H1 (cell line): Measurements from ENCODE around the gene DISP3. TPM values are rescaled to one million over a fixed set of nuclear protein-coding genes. Genes with fewer than 3 reads are reported as not detected.

Experiments
- CTCF ChIA-PET: fragments of 300-600 bp; sonication (Branson Sonifier 250); formaldehyde crosslinking; loops from one replicate; lab custom pipeline; 2021; ENCODE audit not compliant: partially characterized antibody; lab: Charles Lee
- POLR2A ChIA-PET: fragments of 300-600 bp; sonication (Branson Sonifier 250); formaldehyde crosslinking; loops from one replicate; lab custom pipeline; 2021; ENCODE audit warnings: inconsistent platforms; ENCODE audit not compliant: partially characterized antibody; lab: Charles Lee
- DNase-seq, 2 experiments: peaks; one replicate each; pipeline versions ENCODE4 v3.0.0 to v3.0.0-alpha.2; 2010 to 2022; ENCODE audit warnings: low spot score in 2 of 2, low read depth in 1 of 2, mixed read lengths in 1 of 2
- FAIRE-seq: peaks from 2 replicates; lab custom pipeline; 2011; peaks lifted over from hg19 to GRCh38; lab: Jason Lieb, UNC
- H2AFZ ChIP-seq: 2 replicates; pipeline ENCODE4 v1.8.1; 2012; ENCODE audit warnings: low read length, inconsistent platforms
- H2AK5ac ChIP-seq: 2 replicates; pipeline ENCODE4 v1.6.1; 2013; ENCODE audit warnings: low read depth, low read length
- H2BK120ac ChIP-seq: replicated peaks from 2 replicates; pipeline ENCODE3; 2013; ENCODE audit warnings: low read depth, low read length, inconsistent platforms
- H2BK12ac ChIP-seq: 2 replicates; pipeline ENCODE4 v1.6.1; 2013; ENCODE audit warnings: low read depth, low read length
- H2BK15ac ChIP-seq: 2 replicates; pipeline ENCODE4 v1.6.1; 2013; ENCODE audit warnings: low read length
- H2BK20ac ChIP-seq: 2 replicates; pipeline ENCODE4 v1.6.1; 2013; ENCODE audit warnings: low read length
- H2BK5ac ChIP-seq: 2 replicates; pipeline ENCODE4 v1.6.1; 2013; ENCODE audit warnings: low read depth, low read length
- H3K14ac ChIP-seq: 2 replicates; pipeline ENCODE4 v1.6.1; 2013; ENCODE audit warnings: inconsistent platforms; ENCODE audit not compliant: insufficient read length
- H3K18ac ChIP-seq: 2 replicates; pipeline ENCODE4 v1.6.1; 2013; ENCODE audit warnings: low read length; ENCODE audit errors: extremely low read depth
- H3K23ac ChIP-seq: 2 replicates; pipeline ENCODE4 v1.6.1; 2013; ENCODE audit warnings: inconsistent platforms; ENCODE audit not compliant: insufficient read length
- H3K23me2 ChIP-seq: 2 replicates; pipeline ENCODE4 v1.6.1; 2013; ENCODE audit warnings: low read depth, low read length
- H3K27ac ChIP-seq: 2 replicates; pipeline ENCODE4 v1.6.1; 2011; ENCODE audit warnings: low read depth, low read length, inconsistent platforms
- H3K27me3 ChIP-seq, 4 experiments: replicated peaks in 1 of 4; 1 replicate in 1 of 4; 2 replicates in 3 of 4; pipeline versions ENCODE4 v1.6.1 to v1.8.1; 2011 to 2013; ENCODE audit warnings: low read length in 3 of 4, mild to moderate bottlenecking in 3 of 4, inconsistent platforms in 2 of 4, mixed read lengths in 2 of 4, moderate library complexity in 1 of 4; ENCODE audit not compliant: control insufficient read depth in 3 of 4, insufficient read depth in 3 of 4; ENCODE audit errors: extremely low read depth in 1 of 4
- H3K36me3 ChIP-seq, 4 experiments: 2 replicates each; pipeline versions ENCODE4 v1.6.1 to v1.8.1; 2011 to 2013; ENCODE audit warnings: mild to moderate bottlenecking in 4 of 4, low read length in 3 of 4, moderate library complexity in 2 of 4, control low read depth in 1 of 4, inconsistent platforms in 1 of 4; ENCODE audit not compliant: insufficient read depth in 4 of 4, control insufficient read depth in 2 of 4
- H3K4ac ChIP-seq: replicated peaks from 2 replicates; pipeline ENCODE3; 2013; ENCODE audit warnings: low read length, low read depth, mixed read lengths, inconsistent platforms; ENCODE audit not compliant: insufficient read length
- H3K4me1 ChIP-seq, 4 experiments: replicated peaks in 1 of 4; 1 replicate in 1 of 4; 2 replicates in 3 of 4; pipeline versions ENCODE4 v1.6.1 to v1.8.1; 2011 to 2013; ENCODE audit warnings: low read length in 3 of 4, inconsistent platforms in 2 of 4, mixed read lengths in 1 of 4; ENCODE audit not compliant: insufficient read depth in 4 of 4, control insufficient read depth in 3 of 4
- H3K4me2 ChIP-seq, 2 experiments: 2 replicates each; pipeline versions ENCODE4 v1.6.1 to v1.8.1; 2011 to 2013; ENCODE audit warnings: low read depth in 2 of 2, low read length in 2 of 2, control low read depth in 1 of 2, inconsistent platforms in 1 of 2, mild to moderate bottlenecking in 1 of 2; ENCODE audit not compliant: insufficient read depth in 1 of 2
- H3K4me3 ChIP-seq, 4 experiments: fragments of 200-600, 300-600 bp in 1 of 4; sonication (generic), shearing (Covaris generic), sonication (Bioruptor Twin) in 1 of 4; 2 replicates each; pipeline versions ENCODE4 v1.5.1 to v1.8.1; 2011 to 2016; ENCODE audit warnings: low read length in 4 of 4, low read depth in 3 of 4, control low read depth in 2 of 4, inconsistent platforms in 2 of 4, mild to moderate bottlenecking in 2 of 4, mixed read lengths in 1 of 4, moderate library complexity in 1 of 4; ENCODE audit not compliant: insufficient read depth in 2 of 4; ENCODE audit errors: extremely low read depth in 1 of 4
- H3K56ac ChIP-seq: replicated peaks from 2 replicates; pipeline ENCODE3; 2013; ENCODE audit warnings: low read depth, mild to moderate bottlenecking, mixed read lengths, low read length, inconsistent platforms; ENCODE audit not compliant: insufficient read length
- H3K79me1 ChIP-seq: 2 replicates; pipeline ENCODE4 v1.6.1; 2013; ENCODE audit warnings: low read depth, low read length, control low read depth
- H3K79me2 ChIP-seq, 2 experiments: 2 replicates each; pipeline versions ENCODE4 v1.6.1 to v1.8.1; 2012 to 2013; ENCODE audit warnings: low read length in 2 of 2, mild to moderate bottlenecking in 2 of 2, inconsistent platforms in 1 of 2; ENCODE audit not compliant: insufficient read depth in 2 of 2, control insufficient read depth in 1 of 2
- H3K9ac ChIP-seq, 4 experiments: replicated peaks in 1 of 4; 1 replicate in 1 of 4; 2 replicates in 3 of 4; pipeline versions ENCODE4 v1.6.1 to v1.8.1; 2011 to 2013; ENCODE audit warnings: low read depth in 3 of 4, low read length in 3 of 4, control low read depth in 2 of 4, mild to moderate bottlenecking in 2 of 4, moderate library complexity in 2 of 4, inconsistent platforms in 1 of 4; ENCODE audit errors: extremely low read depth in 1 of 4
- H3K9me3 ChIP-seq, 2 experiments: 2 replicates each; pipeline versions ENCODE4 v1.6.1 to v1.8.1; 2012 to 2013; ENCODE audit warnings: mild to moderate bottlenecking in 2 of 2, moderate library complexity in 2 of 2, control low read depth in 1 of 2, inconsistent platforms in 1 of 2, low read depth in 1 of 2, low read length in 1 of 2, mixed read lengths in 1 of 2; ENCODE audit not compliant: insufficient read depth in 2 of 2
- H4K20me1 ChIP-seq, 2 experiments: replicated peaks in 1 of 2; 2 replicates each; pipeline versions ENCODE3 to v1.8.1; 2011 to 2013; ENCODE audit warnings: inconsistent platforms in 2 of 2, low read length in 2 of 2, mild to moderate bottlenecking in 1 of 2; ENCODE audit not compliant: insufficient read depth in 2 of 2, control insufficient read depth in 1 of 2
- H4K5ac ChIP-seq: 2 replicates; pipeline ENCODE4 v1.6.1; 2013; ENCODE audit warnings: low read length, low read depth, mixed read lengths, inconsistent platforms; ENCODE audit not compliant: insufficient read length
- H4K8ac ChIP-seq: 2 replicates; pipeline ENCODE4 v1.8.0; 2013; ENCODE audit warnings: mild to moderate bottlenecking, moderate library complexity, low read length, inconsistent platforms; ENCODE audit not compliant: insufficient read depth; ENCODE audit errors: extremely low read depth
- H4K91ac ChIP-seq: replicated peaks from 2 replicates; pipeline ENCODE3; 2013; ENCODE audit warnings: low read length, mixed read lengths, inconsistent platforms; ENCODE audit not compliant: insufficient read length
- CEBPB ChIP-seq: IDR thresholded peaks from 2 replicates; pipeline ENCODE4 v1.6.1; 2012; ENCODE audit warnings: low read depth, low read length
- EZH2 ChIP-seq: fragments of 200-600 bp; sonication (generic); IDR thresholded peaks from 2 replicates; pipeline ENCODE4 v1.7.1; 2012; ENCODE audit warnings: low read depth, mild to moderate bottlenecking, moderate library complexity, low read length, inconsistent platforms; ENCODE audit not compliant: severe bottlenecking
- HDAC6 ChIP-seq: IDR thresholded peaks from one replicate; pipeline ENCODE4 v1.7.1; 2012; ENCODE audit warnings: low read depth, mild to moderate bottlenecking, inconsistent platforms, low read length, moderate library complexity
- KDM4A ChIP-seq: IDR thresholded peaks from one replicate; pipeline ENCODE4 v1.7.1; 2012; ENCODE audit warnings: low read depth, mild to moderate bottlenecking, moderate library complexity, low read length, inconsistent platforms; ENCODE audit not compliant: severe bottlenecking
- KDM5A ChIP-seq: fragments of 200-600 bp; IDR thresholded peaks from 2 replicates; pipeline ENCODE4 v1.7.1; 2012; ENCODE audit warnings: mild to moderate bottlenecking, low read length, inconsistent platforms, mixed read lengths
- MAX ChIP-seq: IDR thresholded peaks from 2 replicates; pipeline ENCODE4 v1.6.1; 2012; ENCODE audit warnings: inconsistent platforms
- PHF8 ChIP-seq: fragments of 200-600 bp; sonication (generic); conservative IDR thresholded peaks from 2 replicates; pipeline ENCODE4 v1.7.1; 2012; ENCODE audit warnings: low read depth, mild to moderate bottlenecking, inconsistent platforms, low read length, moderate library complexity
- POLR2AphosphoS5 ChIP-seq: IDR thresholded peaks from 2 replicates; pipeline ENCODE4 v1.6.1; 2011; ENCODE audit warnings: low read depth, low read length
- POU5F1 ChIP-seq: IDR thresholded peaks from 2 replicates; pipeline ENCODE4 v1.6.1; 2011; ENCODE audit warnings: low read depth, mild to moderate bottlenecking, low read length, moderate library complexity
- RAD21 ChIP-seq, 2 experiments: IDR thresholded peaks in 1 of 2; conservative IDR thresholded peaks in 1 of 2; 2 replicates each; pipeline ENCODE4 v1.6.1; 2011; ENCODE audit warnings: low read depth in 2 of 2, low read length in 2 of 2, improper control_type of control experiment in 1 of 2, inconsistent platforms in 1 of 2, mild to moderate bottlenecking in 1 of 2, moderate library complexity in 1 of 2
- SAP30 ChIP-seq: fragments of 300-600 bp; sonication (generic); IDR thresholded peaks from 2 replicates; pipeline ENCODE4 v1.7.1; 2012; ENCODE audit warnings: low read length, moderate library complexity, mild to moderate bottlenecking, inconsistent platforms; ENCODE audit not compliant: insufficient read depth, insufficient replicate concordance
- TAF7 ChIP-seq: optimal IDR thresholded peaks from 2 replicates; pipeline ENCODE3; 2011; ENCODE audit warnings: low read depth, mild to moderate bottlenecking, inconsistent platforms, low read length, moderate library complexity, borderline replicate concordance
- TEAD4 ChIP-seq: IDR thresholded peaks from 2 replicates; pipeline ENCODE4 v1.6.1; 2012; ENCODE audit warnings: low read depth, low read length, inconsistent platforms, mixed read lengths
- WGBS, 2 experiments: shearing (Covaris generic) in 1 of 2; methylation state at CpG; one replicate each; pipeline versions ENCODE4 v1.1.6 to v1.1.7; 2013 to 2015; ENCODE audit warnings: low lambda C conversion rate in 2 of 2, mixed read lengths in 2 of 2, inconsistent platforms in 1 of 2, low coverage in 1 of 2, missing lambda C conversion rate in 1 of 2; ENCODE audit not compliant: insufficient replicate concordance in 2 of 2, insufficient coverage in 1 of 2, insufficient read length in 1 of 2; ENCODE audit errors: extremely low coverage in 1 of 2, missing lambda C conversion rate in 1 of 2; 5-methylcytosine and 5-hydroxymethylcytosine counted together
- polyA plus RNA-seq, 7 experiments: library from polyadenylated mRNA; depleted of rRNA in 3 of 7; stranded (reverse) in 5 of 7; unstranded in 2 of 7; fragments of >200 nt in 5 of 7; fragments of 200-250 nt in 2 of 7; gene quantifications; 1 replicate in 5 of 7; 2 replicates in 1 of 7; 4 replicates in 1 of 7; pipeline versions ENCODE4 v1.2.1 to v1.2.3, GENCODE V29; 2011 to 2013; ENCODE audit warnings: missing spikeins in 2 of 7, mixed read lengths in 2 of 7
- total RNA-seq: library from RNA; stranded (reverse); fragmentation: NEBNext Ultra II Directional; extraction: Animal tissue kit (Norgen Biotek cat#: 25700); gene quantifications from 2 replicates; pipeline ENCODE4 v1.2.1, GENCODE V29; 2021

Gene DISP3
- total and polyA plus RNA-seq, 2 of the 8 experiments (the other 6 are each of a cell fraction or from before 2014, with no cell fraction given) = 3.4 to 4.6 TPM

GRCh38 chr1:11500881-11501280 is 21.9 kb downstream of the DISP3 start:
- Histone ChIP-seq H3K4ac (peak overlapping the region; percentile 75), H2BK12ac (peak overlapping the region; percentile 90; the same call in 1 of the 2 replicates), H2BK5ac (no peak overlapping the region), H3K4me3 (no peak overlapping the region), H3K23me2 (peaks cover 1% of the 10 kb centered on the region; the same call in 1 of the 2 replicates), H4K8ac (no peak overlapping the region; the same call in 1 of the 2 replicates), H3K79me2 (no peaks in the 10 kb centered on the region), H3K56ac (no peak overlapping the region), H3K14ac (no peak overlapping the region), H3K18ac (peak overlapping the region; percentile 68), H3K9me3 (peaks cover 5 to 17% of the 10 kb centered on the region in 2 experiments; a peak in 2 of 4 replicates), H4K20me1 (no peaks in the 10 kb centered on the region), H3K27ac (no peak overlapping the region), H4K91ac (peak overlapping the region; percentile 79), H3K36me3 (peaks cover 0 to 29% (median 7%) of the 10 kb centered on the region in 4 experiments; a peak in 5 of 8 replicates), H4K5ac (no peak overlapping the region), H2AFZ (no peak overlapping the region), H3K4me2 (no peak overlapping the region; a peak in 1 of 4 replicates), H2BK15ac (peak overlapping the region; percentile 92), H3K23ac (no peak overlapping the region), H2BK120ac (peak overlapping the region; percentile 65), H3K9ac (no peak overlapping the region), H3K79me1 (no peaks in the 10 kb centered on the region), H2AK5ac (no peak overlapping the region), H3K4me1 (peaks cover 12 to 32% (median 21%) of the 10 kb centered on the region in 4 experiments), H3K27me3 (no peaks in the 10 kb centered on the region), H2BK20ac (peak overlapping the region; percentile 40; the same call in 1 of the 2 replicates)
- ChIA-PET CTCF (interaction anchor here (6.2 kb wide), 1 partner anchor 14 kb away, joined by 30 read pairs; no protein-coding TSS in a partner anchor), POLR2A (interaction anchor here (1.3 kb wide), 1 partner anchor 47 kb away, joined by 3 read pairs; no protein-coding TSS in a partner anchor)
- DNase-seq = no peak
- FAIRE-seq = no peak
- WGBS, 2 experiments = 93% methylated on average over 7 of the region's 7 CpGs; no CpG with 5 or more reads in 1 of the 2 experiments
- no peak for TF ChIP-seq CEBPB
- no peak for TF ChIP-seq POU5F1
- TF ChIP-seq TAF7 = no peak
- no peak for TF ChIP-seq SAP30
- TF ChIP-seq EZH2 = no peak
- TF ChIP-seq POLR2AphosphoS5 = no peak
- no peak for TF ChIP-seq KDM4A
- no peak for TF ChIP-seq PHF8
- no peak for TF ChIP-seq TEAD4
- no peak for TF ChIP-seq KDM5A
- no peak for TF ChIP-seq MAX
- TF ChIP-seq HDAC6 = no peak
- no peak for TF ChIP-seq RAD21 (IDR thresholded peaks at IDR 0.05 in 1 of 2, conservative IDR thresholded peaks at IDR 0.05 in 1 of 2; ENCODE audit: low read depth in 2 of 2, low read length in 2 of 2)
